Measurements from ENCODE around the gene DOC2A.

DOC2A gene

DNA sequence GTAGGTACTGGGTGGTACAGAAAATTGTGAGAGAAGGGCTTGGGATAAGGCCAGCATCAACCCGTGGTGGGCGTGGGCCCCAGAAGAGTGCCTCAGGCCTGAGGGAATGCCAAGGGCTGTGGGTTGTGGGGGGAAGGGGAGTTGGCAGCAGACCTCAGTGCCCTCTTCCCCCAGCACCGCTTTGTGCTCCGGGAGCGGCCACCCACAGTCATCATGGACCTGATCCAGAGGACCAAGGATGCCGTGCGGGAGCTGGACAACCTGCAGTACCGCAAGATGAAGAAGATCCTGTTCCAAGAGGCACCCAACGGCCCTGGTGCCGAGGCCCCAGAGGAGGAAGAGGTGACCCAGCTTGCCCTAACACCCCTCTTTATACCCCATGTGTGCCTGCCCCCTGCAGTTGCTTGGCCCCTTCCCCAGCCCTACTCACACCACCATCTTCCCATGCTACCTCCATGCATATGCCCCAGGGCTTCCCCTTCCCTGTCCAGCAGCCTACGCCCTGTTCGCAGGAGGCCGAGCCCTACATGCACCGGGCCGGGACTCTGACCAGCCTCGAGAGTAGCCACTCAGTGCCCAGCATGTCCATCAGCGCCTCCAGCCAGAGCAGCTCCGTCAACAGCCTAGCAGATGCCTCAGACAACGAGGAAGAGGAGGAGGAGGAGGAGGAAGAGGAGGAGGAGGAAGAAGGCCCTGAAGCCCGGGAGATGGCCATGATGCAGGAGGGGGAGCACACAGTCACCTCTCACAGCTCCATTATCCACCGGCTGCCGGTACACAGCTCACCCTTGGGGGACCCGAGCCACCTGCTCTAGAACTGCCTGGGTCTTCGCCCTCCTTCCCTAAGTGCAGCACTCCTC is 28.0 kb downstream of the DOC2A start:
- Histone ChIP-seq H3K27me3 (replicated peaks) (no peaks in the 10 kb centered on the region), H3K27ac (no peak overlapping the region), H3K4me3 (ENCODE audit: low read depth, low read length) (no peak overlapping the region), H3K36me3 (replicated peaks) (peaks cover 97% of the 10 kb centered on the region)
- in situ Hi-C loops (cut with HindIII; ENCODE audit: low pct_ligation_motif_present, low sequenced_read_pairs), result no loop called here
- DNase-seq, result no peak
- TF ChIP-seq, protein P1, sequence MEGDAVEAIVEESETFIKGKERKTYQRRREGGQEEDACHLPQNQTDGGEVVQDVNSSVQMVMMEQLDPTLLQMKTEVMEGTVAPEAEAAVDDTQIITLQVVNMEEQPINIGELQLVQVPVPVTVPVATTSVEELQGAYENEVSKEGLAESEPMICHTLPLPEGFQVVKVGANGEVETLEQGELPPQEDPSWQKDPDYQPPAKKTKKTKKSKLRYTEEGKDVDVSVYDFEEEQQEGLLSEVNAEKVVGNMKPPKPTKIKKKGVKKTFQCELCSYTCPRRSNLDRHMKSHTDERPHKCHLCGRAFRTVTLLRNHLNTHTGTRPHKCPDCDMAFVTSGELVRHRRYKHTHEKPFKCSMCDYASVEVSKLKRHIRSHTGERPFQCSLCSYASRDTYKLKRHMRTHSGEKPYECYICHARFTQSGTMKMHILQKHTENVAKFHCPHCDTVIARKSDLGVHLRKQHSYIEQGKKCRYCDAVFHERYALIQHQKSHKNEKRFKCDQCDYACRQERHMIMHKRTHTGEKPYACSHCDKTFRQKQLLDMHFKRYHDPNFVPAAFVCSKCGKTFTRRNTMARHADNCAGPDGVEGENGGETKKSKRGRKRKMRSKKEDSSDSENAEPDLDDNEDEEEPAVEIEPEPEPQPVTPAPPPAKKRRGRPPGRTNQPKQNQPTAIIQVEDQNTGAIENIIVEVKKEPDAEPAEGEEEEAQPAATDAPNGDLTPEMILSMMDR (IDR thresholded peaks at IDR 0.05; ENCODE audit: low read depth, low read length, missing control alignments), result no peak

DNA sequence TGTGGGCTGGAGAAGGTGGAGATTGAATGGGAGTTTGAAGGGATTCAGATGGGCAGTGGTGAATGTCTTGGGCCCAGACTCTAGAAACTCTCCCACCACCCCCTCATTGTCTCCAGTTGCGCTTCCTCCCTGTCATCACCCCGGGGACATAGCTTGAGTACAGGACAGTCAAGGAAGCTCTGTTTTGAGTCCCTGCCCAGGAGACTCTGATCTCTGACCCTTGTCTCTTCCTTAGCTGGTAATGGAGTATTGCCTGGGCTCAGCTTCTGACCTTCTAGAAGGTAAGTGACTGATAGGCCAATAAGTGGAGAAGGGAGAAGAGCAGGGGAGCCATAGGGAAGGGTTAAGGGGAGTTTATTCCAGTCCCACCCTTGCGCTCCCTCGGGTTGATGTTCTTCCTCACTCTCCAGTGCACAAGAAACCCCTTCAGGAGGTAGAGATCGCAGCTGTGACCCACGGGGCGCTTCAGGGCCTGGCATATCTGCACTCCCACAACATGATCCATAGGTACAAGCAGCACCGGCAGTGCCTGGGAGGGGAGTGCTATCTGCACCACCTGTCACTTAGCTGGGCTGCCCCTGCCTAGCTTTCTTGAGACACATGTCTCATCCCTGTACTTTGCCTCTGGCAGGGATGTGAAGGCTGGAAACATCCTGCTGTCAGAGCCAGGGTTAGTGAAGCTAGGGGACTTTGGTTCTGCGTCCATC is 32.1 kb downstream of the DOC2A start:
- Histone ChIP-seq H3K27me3 (replicated peaks) (no peaks in the 10 kb centered on the region), H3K4me3 (ENCODE audit: low read depth, low read length) (no peak overlapping the region), H3K36me3 (replicated peaks) (peaks cover 56% of the 10 kb centered on the region), H3K27ac (no peak overlapping the region)
- TF ChIP-seq, protein P1 (IDR thresholded peaks at IDR 0.05; ENCODE audit: low read depth, low read length, missing control alignments), result no peak
- in situ Hi-C loops (cut with HindIII; ENCODE audit: low pct_ligation_motif_present, low sequenced_read_pairs), result no loop called here
- DNase-seq, result no peak

DNA sequence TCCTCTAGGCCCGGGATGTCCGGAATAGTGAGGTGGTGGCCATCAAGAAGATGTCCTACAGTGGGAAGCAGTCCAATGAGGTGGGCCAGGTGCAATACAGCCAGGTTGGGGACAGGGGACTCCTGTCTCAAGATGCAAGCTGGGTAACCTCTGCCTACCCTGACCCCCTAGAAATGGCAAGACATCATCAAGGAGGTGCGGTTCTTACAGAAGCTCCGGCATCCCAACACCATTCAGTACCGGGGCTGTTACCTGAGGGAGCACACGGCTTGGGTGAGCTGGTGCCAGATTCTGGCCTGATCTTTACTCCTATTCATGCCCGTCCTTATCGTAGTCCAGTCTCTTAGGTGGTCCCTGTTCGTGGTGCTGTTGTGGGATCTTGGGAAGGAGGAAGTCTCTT is 32.7 kb downstream of the DOC2A start:
- in situ Hi-C loops (cut with HindIII; ENCODE audit: low pct_ligation_motif_present, low sequenced_read_pairs), result no loop called here
- peaks cover 50% of the 10 kb centered on the region for H3K36me3 ChIP-seq (replicated peaks)
- no peak for DNase-seq
- TF ChIP-seq, protein P1 (IDR thresholded peaks at IDR 0.05; ENCODE audit: low read depth, low read length, missing control alignments), result no peak
- H3K4me3 ChIP-seq (ENCODE audit: low read depth, low read length), result no peak overlapping the region
- no peak overlapping the region for H3K27ac ChIP-seq
- H3K27me3 ChIP-seq (replicated peaks), result no peaks in the 10 kb centered on the region

DNA sequence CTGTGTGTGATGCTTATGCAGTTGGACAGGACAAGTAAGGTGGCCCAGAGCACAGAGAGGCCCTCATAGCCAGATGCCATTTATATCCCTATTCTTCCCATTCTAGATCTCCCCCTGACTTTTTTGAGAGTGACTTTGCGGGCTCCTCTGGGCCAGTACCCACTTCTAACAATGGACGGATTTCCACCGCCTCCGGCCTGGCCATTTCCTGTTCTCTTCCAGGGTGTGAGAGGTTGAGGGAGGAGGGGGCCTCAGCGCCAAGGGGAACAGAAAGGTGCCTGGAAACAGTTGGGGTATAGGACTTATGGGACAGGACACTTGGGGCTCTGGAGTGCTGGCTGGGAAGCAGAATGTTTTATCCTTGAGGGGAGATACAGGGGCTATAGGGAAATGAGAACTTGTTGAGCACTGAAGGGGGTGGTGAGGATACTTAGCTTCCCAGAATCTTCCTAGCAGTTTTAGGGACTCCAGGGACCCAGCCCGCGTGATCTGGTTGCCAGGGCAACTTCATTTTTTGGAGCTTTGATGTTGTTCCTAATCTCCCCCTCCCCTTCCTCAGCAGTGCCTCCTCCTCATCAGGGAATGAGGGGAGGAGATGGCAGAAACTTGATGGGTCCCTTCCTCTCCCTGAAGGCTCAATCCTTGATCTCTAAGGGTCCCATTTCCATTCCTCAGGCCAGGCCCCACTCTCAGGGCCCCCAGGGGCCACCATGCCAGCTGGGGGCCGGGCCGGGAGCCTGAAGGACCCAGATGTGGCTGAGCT is 33.6 kb downstream of the DOC2A start:
- no peak overlapping the region for H3K4me3 ChIP-seq (ENCODE audit: low read depth, low read length)
- DNase-seq, result no peak
- TF ChIP-seq, protein P1 (IDR thresholded peaks at IDR 0.05; ENCODE audit: low read depth, low read length, missing control alignments), result no peak
- no peaks in the 10 kb centered on the region for H3K27me3 ChIP-seq (replicated peaks)
- in situ Hi-C loops (cut with HindIII; ENCODE audit: low pct_ligation_motif_present, low sequenced_read_pairs), result no loop called here
- peaks cover 47% of the 10 kb centered on the region for H3K36me3 ChIP-seq (replicated peaks)
- no peak overlapping the region for H3K27ac ChIP-seq

DNA sequence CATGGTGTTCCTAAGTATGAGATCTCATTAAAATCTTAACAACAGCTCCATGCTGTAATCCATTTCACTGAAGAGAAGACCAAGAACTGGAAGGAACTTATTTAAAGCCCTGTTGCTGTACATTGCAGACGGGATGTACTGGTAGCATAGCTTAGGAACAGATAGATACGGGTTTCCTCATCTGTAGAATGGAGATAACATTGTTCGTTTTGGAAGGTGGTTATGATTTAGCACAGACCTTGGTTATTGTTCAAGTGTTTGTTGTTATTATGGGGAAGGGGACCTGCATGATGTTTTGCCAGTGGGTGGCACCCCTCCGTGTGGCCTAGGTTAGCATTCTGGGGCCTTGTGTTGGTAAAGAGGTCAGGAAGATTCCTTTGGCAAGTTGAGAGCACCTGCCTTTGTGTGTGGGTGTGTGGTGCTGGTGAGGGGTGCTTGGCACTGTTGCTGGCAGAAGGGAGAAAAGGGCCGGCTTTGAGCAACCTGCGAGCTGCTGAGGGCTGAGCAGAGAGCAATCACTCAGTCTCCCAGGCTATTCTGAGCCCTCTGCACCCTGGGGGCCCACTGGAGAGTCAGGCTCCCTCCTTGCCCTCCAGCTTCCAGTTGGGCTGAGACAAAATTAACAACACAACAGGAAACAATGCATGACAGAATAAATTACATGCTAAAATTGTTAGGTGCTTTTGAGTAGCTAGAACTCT is 34.9 kb downstream of the DOC2A start:
- no peaks in the 10 kb centered on the region for H3K27me3 ChIP-seq (replicated peaks)
- DNase-seq, result no peak
- TF ChIP-seq, protein P1 (IDR thresholded peaks at IDR 0.05; ENCODE audit: low read depth, low read length, missing control alignments), result no peak
- no peak overlapping the region for H3K27ac ChIP-seq
- in situ Hi-C loops (cut with HindIII; ENCODE audit: low pct_ligation_motif_present, low sequenced_read_pairs), result no loop called here
- H3K4me3 ChIP-seq (ENCODE audit: low read depth, low read length), result peak overlapping the region; percentile 92
- peaks cover 36% of the 10 kb centered on the region for H3K36me3 ChIP-seq (replicated peaks)
